ENCODE results near the gene ALG2.

Gene ALG2

GRCh38 chr9:99253134-99253533 is 31.4 kb upstream of the ALG2 start:
- TF ChIP-seq CTCF (conservative IDR thresholded peaks at IDR 0.05; ENCODE audit: low read length), result no peak
- no peak for TF ChIP-seq EZH2phosphoT487 (IDR thresholded peaks at IDR 0.05; ENCODE audit: borderline replicate concordance)
- Histone ChIP-seq H4K20me1 (ENCODE audit: insufficient read depth, low read length, poor library complexity, severe bottlenecking) (no peaks in the 10 kb centered on the region), H3K9me2 (replicated peaks; ENCODE audit: low read depth, low read length) (no peaks in the 10 kb centered on the region), H3K9ac (ENCODE audit: low read depth, low read length, poor library complexity, severe bottlenecking) (no peak overlapping the region), H3K4me3 (ENCODE audit: low read length, poor library complexity, severe bottlenecking) (no peak overlapping the region), H3K27me3 (ENCODE audit: insufficient read depth, low read length, poor library complexity, severe bottlenecking) (no peaks in the 10 kb centered on the region), H3K4me2 (ENCODE audit: low read depth, low read length, poor library complexity, severe bottlenecking) (peak overlapping the region; percentile 26), H3K4me1 (ENCODE audit: insufficient read depth, low read length, poor library complexity, severe bottlenecking) (peaks cover 4% of the 10 kb centered on the region), H3K79me2 (ENCODE audit: insufficient read depth, low read length) (no peaks in the 10 kb centered on the region), H3K36me3 (ENCODE audit: insufficient read depth, low read length) (no peaks in the 10 kb centered on the region), H3K9me3 (ENCODE audit: insufficient read depth, low read depth, low read length) (no peaks in the 10 kb centered on the region), H2AFZ (ENCODE audit: low read length) (no peak overlapping the region), H3F3A (ENCODE audit: low read depth) (no peaks in the 10 kb centered on the region)

DNA sequence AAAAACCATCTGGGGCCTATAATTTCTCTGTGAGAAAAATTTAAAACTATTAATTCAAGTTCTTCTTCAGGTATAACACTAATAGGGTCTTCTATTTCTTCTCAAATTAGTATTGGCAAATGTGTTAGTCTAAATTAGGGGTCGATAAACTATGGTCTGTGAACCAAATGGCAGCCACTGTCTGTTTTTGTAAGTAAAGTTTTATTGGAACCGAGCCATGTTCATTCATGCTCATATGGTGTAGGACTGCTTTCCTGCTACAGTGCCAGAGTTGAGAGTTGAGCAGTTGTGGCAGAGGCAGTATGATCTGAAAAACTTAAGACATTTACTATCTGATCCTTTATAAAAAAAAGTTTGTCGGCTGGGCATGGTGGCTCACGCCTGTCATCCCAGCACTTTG is 29.4 kb upstream of the ALG2 start:
- Histone ChIP-seq H3F3A (ENCODE audit: low read depth) (no peaks in the 10 kb centered on the region), H4K20me1 (ENCODE audit: insufficient read depth, low read length, poor library complexity, severe bottlenecking) (no peaks in the 10 kb centered on the region), H3K79me2 (ENCODE audit: insufficient read depth, low read length) (no peaks in the 10 kb centered on the region), H3K36me3 (ENCODE audit: insufficient read depth, low read length) (no peaks in the 10 kb centered on the region), H3K27me3 (ENCODE audit: insufficient read depth, low read length, poor library complexity, severe bottlenecking) (no peaks in the 10 kb centered on the region), H2AFZ (ENCODE audit: low read length) (no peak overlapping the region), H3K9me2 (replicated peaks; ENCODE audit: low read depth, low read length) (no peaks in the 10 kb centered on the region), H3K4me3 (ENCODE audit: low read length, poor library complexity, severe bottlenecking) (no peak overlapping the region), H3K4me1 (ENCODE audit: insufficient read depth, low read length, poor library complexity, severe bottlenecking) (peaks cover 4% of the 10 kb centered on the region), H3K9me3 (ENCODE audit: insufficient read depth, low read depth, low read length) (no peaks in the 10 kb centered on the region), H3K4me2 (ENCODE audit: low read depth, low read length, poor library complexity, severe bottlenecking) (no peak overlapping the region), H3K9ac (ENCODE audit: low read depth, low read length, poor library complexity, severe bottlenecking) (no peak overlapping the region)
- TF ChIP-seq CTCF (conservative IDR thresholded peaks at IDR 0.05; ENCODE audit: low read length) (no peak), EZH2phosphoT487 (IDR thresholded peaks at IDR 0.05; ENCODE audit: borderline replicate concordance) (no peak)

DNA sequence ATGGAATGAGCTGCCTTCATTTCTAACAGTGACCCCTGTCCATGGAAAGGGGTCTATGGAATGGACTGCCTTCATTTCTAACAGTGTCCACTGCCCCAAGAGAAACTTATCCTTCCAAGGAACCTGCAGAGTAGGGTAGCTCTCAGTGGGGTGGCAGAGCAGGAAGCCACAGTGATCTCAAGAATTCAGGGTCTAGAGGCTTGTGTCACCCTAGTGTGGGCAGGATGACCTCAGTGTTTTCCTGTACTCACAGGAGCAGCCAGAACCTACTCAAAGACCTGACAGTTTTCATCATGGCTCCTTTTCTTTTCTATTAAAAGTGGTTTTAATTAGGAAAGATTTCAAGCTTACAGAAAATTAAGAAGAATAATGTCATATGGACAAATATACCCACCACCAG is 27.9 kb upstream of the ALG2 start:
- H3K4me2 ChIP-seq (ENCODE audit: low read depth, low read length, poor library complexity, severe bottlenecking), result no peak overlapping the region
- no peaks in the 10 kb centered on the region for H3K36me3 ChIP-seq (ENCODE audit: insufficient read depth, low read length)
- TF ChIP-seq EZH2phosphoT487 (IDR thresholded peaks at IDR 0.05; ENCODE audit: borderline replicate concordance) (no peak), CTCF (conservative IDR thresholded peaks at IDR 0.05; ENCODE audit: low read length) (no peak)
- no peaks in the 10 kb centered on the region for H3K79me2 ChIP-seq (ENCODE audit: insufficient read depth, low read length)
- H3K9me2 ChIP-seq (replicated peaks; ENCODE audit: low read depth, low read length), result no peaks in the 10 kb centered on the region
- no peak overlapping the region for H3K9ac ChIP-seq (ENCODE audit: low read depth, low read length, poor library complexity, severe bottlenecking)
- no peak overlapping the region for H3K4me3 ChIP-seq (ENCODE audit: low read length, poor library complexity, severe bottlenecking)
- no peaks in the 10 kb centered on the region for H3K27me3 ChIP-seq (ENCODE audit: insufficient read depth, low read length, poor library complexity, severe bottlenecking)
- no peaks in the 10 kb centered on the region for H3K9me3 ChIP-seq (ENCODE audit: insufficient read depth, low read depth, low read length)
- no peaks in the 10 kb centered on the region for H3F3A ChIP-seq (ENCODE audit: low read depth)
- peak overlapping the region; percentile 34 for H2AFZ ChIP-seq (ENCODE audit: low read length)
- peaks cover 4% of the 10 kb centered on the region for H3K4me1 ChIP-seq (ENCODE audit: insufficient read depth, low read length, poor library complexity, severe bottlenecking)
- no peaks in the 10 kb centered on the region for H4K20me1 ChIP-seq (ENCODE audit: insufficient read depth, low read length, poor library complexity, severe bottlenecking)

Data from Loucy (cell line).